GM12892 (cell line): Measurements from ENCODE around the gene USP13.

Source experiments
- POLR2A ChIP-seq: IDR thresholded peaks from 2 replicates; pipeline ENCODE4 v1.6.1; 2011; ENCODE audit warnings: low read depth, low read length, control low read depth
- POLR2AphosphoS5 ChIP-seq: IDR thresholded peaks from 2 replicates; pipeline ENCODE4 v1.6.1; 2011; ENCODE audit warnings: low read depth, low read length, control low read depth

- TF ChIP-seq POLR2AphosphoS5 (no peak), POLR2A (no peak)
These were observed 12.4 kb upstream of the USP13 start for GRCh38 chr3:179640469-179640868.
